GM18507 (cell line): ENCODE results near the gene H6PD.

Experiments used
- DNase-seq: peaks from one replicate; pipeline ENCODE4 v3.0.0; 2011; ENCODE audit warnings: low read depth; ENCODE audit not compliant: insufficient read length; ENCODE audit errors: extremely low spot score
- FAIRE-seq: peaks from 2 replicates; lab custom pipeline; 2011; peaks lifted over from hg19 to GRCh38; lab: Jason Lieb, UNC

Gene H6PD

DNA sequence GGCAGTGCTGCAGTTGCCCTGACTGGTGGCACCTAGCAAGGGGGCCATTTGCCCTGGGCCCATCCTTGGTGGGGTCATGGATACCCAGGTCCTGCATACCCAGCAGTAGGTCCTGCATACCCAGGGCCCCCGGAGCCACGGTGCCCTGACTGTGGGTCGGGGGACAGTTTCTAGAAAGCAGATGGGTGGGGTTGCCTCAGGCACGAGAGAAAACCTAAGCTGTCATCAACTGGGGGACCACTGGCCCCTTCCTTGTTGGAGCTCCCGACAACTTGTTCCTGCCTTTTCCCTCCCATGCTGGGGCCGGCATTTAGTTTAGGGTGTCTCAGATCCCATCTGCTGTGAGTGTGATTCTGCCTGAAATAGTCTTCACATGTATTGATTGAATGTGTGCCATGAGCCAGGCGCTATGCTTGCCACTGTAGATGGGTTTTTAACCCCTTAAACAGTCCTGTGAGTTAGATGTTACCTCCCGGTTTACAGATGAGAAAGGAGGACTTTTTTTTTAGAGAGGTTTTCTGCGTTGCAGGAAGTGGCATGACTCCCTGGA lies 73.7 kb downstream of the H6PD start:
- FAIRE-seq = no peak
- DNase-seq = no peak

GRCh38 chr1:9309080-9309479 lies 74.5 kb downstream of the H6PD start:
- FAIRE-seq (no peak), DNase-seq (no peak)

DNA sequence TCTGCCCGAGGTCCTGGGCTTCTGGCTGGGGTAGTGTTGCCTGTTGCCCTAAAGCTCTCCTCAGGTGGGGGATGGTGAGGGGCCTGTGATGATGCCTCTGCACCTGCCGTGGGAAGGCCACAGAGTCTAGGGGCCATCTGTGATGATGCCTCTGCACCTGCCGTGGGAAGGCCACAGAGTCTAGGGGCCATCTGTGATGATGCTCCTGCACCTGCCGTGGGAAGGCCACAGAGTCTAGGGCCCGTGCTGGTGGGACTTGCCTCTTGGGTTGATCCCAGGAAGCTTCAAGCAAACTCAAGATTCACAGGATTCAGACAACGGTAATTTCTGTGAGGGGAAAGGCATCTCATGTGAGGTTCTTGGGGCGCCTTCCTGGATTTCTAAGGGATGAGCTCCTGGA lies 75.4 kb downstream of the H6PD start:
- no peak for FAIRE-seq
- no peak for DNase-seq

- no peak for FAIRE-seq
- DNase-seq = no peak
Observed at GRCh38 chr1:9311029-9311428, 76.5 kb downstream of the H6PD start.

GRCh38 chr1:9311479-9311878 lies 76.9 kb downstream of the H6PD start:
- no peak for DNase-seq
- no peak for FAIRE-seq

GRCh38 chr1:9312168-9312720 lies 77.7 kb downstream of the H6PD start:
- DNase-seq = no peak
- no peak for FAIRE-seq

DNA sequence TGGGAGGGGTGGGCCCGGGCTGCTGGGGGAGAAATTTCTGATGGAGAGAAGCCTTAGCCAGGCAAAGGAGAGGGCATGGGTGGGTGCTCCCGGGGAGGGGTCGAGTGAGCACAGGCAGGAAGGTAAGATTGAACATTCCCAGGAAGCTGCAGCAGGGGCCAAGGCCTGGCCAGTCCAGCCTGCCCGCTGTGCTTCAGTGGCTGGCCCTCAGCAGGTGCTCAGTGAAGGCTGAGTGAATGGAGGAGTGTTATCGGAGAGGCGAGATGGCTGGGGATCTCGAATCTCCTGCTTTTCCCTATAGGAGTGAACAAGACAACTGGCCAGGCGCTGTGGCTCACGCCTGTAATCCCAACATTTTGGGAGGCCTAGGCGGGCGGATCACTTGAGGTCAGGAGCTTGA lies 79.0 kb downstream of the H6PD start:
- FAIRE-seq (no peak), DNase-seq (no peak)

GRCh38 chr1:9314111-9314510 lies 79.5 kb downstream of the H6PD start:
- DNase-seq = no peak
- no peak for FAIRE-seq

GRCh38 chr1:9314711-9315379 lies 80.3 kb downstream of the H6PD start:
- FAIRE-seq = no peak
- no peak for DNase-seq

DNA sequence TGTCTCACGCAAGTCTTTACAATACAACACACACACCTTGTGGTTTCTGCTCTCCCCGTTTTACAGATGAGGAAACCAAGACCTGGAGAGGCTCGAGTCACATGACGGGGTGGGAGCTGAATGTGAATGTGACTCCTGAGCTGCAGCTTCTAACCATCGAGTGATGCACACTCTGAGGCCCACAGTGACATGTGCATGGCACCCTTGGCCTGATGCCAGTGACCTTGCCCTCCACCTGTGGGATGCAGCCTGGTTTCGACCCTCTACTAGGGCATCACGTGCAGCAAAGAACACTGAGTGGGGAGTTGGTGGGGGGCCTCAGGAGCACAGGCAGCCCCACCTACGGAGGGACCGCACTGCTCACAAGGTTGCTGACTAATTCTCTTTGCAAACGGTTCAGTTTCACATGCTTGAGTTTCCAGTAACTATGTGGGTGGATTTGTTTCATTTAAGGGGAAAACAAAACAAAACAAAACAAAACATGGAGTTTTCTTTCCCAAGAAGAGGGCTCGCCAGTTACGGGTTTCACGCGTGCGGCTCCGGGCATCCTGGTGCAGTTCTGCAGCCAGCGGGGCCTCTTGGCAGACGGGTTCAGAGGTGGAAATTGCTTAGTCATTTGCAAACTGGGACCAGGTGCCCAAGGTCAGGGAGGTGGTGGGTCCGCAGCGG lies 81.0 kb downstream of the H6PD start:
- FAIRE-seq (peak; percentile 64), DNase-seq (no peak)

GRCh38 chr1:9316080-9316444 lies 81.5 kb downstream of the H6PD start:
- no peak for DNase-seq
- no peak for FAIRE-seq

- no peak for DNase-seq
- no peak for FAIRE-seq
Observed at GRCh38 chr1:9316512-9316911, 81.9 kb downstream of the H6PD start.

DNA sequence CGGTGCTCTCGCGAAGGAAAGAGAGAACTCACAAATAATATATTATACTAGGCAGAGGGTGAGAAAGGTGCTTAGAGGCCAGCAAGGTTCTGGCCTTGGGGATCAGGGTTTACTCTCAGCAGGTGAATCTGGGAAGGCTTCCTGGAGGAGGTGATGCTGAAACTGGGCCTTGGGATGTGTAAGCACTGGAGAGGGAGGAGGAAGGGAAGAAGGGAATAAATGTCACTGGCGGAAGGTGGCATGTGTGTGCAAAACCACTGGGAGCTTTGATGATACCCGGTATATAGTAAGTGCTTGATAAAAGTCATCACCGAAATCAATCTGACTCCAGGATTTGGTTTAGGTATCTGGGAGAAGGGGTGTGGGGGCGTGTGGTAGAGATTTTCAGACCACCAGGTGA lies 82.5 kb downstream of the H6PD start:
- no peak for DNase-seq
- no peak for FAIRE-seq

- no peak for DNase-seq
- FAIRE-seq = no peak
Observed at GRCh38 chr1:9317591-9318417, 83.2 kb downstream of the H6PD start.

DNA sequence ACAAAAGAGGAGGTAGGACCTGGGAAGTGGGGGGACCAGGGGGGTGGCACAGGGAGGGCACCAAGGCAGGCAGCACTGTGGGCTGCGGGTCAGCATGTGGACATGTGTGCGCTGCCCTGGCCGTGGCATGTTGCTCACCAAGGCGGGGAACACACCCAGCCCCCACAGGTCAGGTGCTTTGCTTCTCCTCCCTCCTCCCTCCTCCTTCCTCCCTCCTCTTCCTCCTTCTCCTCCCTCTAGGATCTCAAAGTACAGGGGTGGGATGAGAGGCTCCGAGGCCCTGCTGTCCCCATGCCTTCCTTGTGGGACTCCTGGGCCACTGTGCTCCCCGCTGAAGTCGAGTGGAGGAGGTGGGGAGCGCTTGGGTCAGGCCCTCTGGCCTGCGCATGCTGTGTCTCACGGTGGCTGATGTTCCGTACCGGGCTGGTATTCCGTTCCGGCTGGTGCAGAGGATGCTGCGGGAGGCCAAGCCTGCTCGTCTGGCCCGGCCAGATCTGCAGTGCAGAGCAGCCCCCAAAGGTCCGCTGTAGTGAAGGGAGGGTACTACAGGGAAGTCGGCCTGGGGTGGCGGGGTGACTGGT lies 84.7 kb downstream of the H6PD start:
- FAIRE-seq = no peak

DNA sequence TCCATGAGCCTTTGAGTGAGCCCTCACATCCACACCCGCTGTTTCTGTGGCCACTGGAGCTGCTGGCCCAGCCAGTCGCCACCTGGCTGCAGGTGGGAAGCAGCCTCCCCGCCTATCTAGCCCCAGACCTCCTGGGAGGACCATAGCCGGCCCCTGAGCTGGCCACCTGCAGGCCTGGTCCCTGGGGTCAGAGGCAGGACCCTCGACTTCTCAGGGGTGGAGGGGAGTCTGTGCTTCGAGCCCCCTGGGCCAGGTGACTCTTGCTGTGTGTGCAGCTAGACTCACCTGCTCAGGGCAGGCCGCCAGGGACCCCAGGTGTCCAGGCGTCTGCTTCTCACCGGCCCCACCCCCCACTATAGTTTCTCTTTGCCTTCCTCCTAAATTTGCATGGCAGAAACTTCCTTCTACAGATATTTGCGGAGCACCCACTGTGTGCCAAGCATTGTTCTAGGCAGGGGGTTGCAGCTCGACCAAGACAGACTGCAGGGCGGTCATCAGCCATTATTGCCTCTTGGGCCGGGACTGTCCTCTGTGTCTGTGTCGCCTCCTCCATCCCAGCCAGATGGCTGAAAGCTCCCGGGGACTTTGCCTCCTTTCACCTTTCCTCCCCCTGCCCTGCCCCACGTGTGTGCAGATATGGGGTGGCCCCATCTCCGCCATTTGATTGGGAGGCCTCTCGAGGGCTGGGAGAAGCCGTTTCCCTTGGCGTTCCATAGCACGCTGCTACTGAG lies 85.4 kb downstream of the H6PD start:
- DNase-seq = no peak
- FAIRE-seq = no peak

More for the DNA sequence above, 84.7 kb downstream of the H6PD start:
- no peak for DNase-seq
